PFSK-1 (cell line): Measurements from ENCODE around the gene MKNK2.

Experiments
- FOXP2 ChIP-seq: optimal IDR thresholded peaks from 2 replicates; pipeline ENCODE3; 2011; ENCODE audit warnings: borderline replicate concordance, control low read depth, inconsistent platforms; ENCODE audit not compliant: insufficient read depth; ENCODE audit errors: extremely low read length, extremely low read depth
- POLR2AphosphoS5 ChIP-seq: IDR thresholded peaks from 2 replicates; pipeline ENCODE4 v1.6.1; 2012; ENCODE audit warnings: low read depth, mild to moderate bottlenecking, control low read depth, low read length, moderate library complexity
- REST ChIP-seq, 2 experiments: IDR thresholded peaks; 2 replicates each; pipeline versions ENCODE4 v1.6.1 to v1.8.0; 2011 to 2012; ENCODE audit warnings: low read depth in 2 of 2, low read length in 2 of 2, control low read depth in 1 of 2, inconsistent platforms in 1 of 2, mild to moderate bottlenecking in 1 of 2, moderate library complexity in 1 of 2; ENCODE audit not compliant: insufficient read depth in 1 of 2
- SIN3A ChIP-seq: IDR thresholded peaks from 2 replicates; pipeline ENCODE4 v1.6.1; 2012; ENCODE audit warnings: mild to moderate bottlenecking, low read length, moderate library complexity, borderline replicate concordance; ENCODE audit not compliant: insufficient read depth
- TAF1 ChIP-seq: IDR thresholded peaks from 2 replicates; pipeline ENCODE4 v1.6.1; 2012; ENCODE audit warnings: low read length, control low read depth, borderline replicate concordance; ENCODE audit not compliant: insufficient read depth

The MKNK2 gene

GRCh38 chr19:2081873-2082810, 31.1 kb upstream of the MKNK2 start:
- TF ChIP-seq SIN3A: no peak

DNA sequence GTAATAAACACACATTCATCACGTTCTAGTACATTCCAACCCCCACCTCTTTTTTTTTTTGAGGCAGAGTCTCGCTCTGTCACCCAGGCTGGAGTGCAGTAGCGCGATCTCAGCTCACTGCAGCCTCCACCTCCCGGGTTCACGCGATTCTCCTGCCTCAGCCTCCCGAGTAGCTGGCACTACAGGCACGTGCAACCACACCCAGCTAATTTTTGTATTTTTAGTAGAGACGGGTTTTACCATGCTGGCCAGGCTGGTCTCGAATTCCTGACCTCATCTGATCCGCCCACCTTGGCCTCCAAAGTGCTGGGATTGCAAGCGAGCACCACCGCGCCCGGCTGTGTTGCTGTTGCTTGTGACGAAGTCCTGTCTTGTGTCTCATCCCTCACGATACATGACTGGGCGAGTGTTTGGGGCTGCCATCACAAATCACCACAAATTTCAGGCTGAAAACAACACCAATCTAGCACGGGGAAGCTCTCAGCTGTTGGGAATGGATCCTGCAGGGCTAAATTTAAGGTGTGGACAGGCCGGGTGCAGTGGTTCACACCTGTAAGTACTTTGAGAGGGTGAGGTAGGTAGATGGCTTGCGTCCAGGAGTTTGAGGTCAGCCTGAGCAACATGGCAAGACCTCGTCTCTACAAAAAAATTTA, 29.4 kb upstream of the MKNK2 start:
- TF ChIP-seq FOXP2 (no peak), REST (IDR thresholded peaks at IDR 0.05; ENCODE audit: insufficient read depth in 1 of 2, low read depth in 2 of 2, low read length in 2 of 2) (no peak), TAF1 (no peak)

DNA sequence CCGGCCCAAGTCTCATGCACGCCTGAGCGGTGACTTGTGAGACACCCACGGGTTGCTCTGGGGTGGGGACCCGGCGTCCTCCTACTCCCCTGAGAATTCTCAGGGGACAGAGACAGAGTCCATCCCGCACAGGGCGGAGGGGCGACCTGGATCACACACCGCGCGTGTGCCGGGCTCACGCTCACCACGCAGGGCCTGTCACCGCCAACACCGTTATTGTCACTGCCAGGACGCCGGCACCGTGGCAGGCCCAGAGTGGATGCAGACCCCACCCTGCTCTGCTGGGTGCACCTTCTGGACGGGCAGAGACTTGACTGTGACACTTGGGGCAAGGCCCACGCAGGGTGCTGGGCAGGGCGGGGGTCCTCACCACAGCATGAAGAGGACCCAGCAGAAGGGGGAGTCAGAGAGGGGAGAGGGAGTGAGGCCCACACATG, 28.8 kb upstream of the MKNK2 start:
- TF ChIP-seq POLR2AphosphoS5 (no peak), TAF1 (no peak), FOXP2 (no peak), REST (IDR thresholded peaks at IDR 0.05; ENCODE audit: insufficient read depth in 1 of 2, low read depth in 2 of 2, low read length in 2 of 2) (no peak), SIN3A (no peak)

GRCh38 chr19:2079076-2079864, 28.2 kb upstream of the MKNK2 start:
- TF ChIP-seq POLR2AphosphoS5: no peak
- TF ChIP-seq FOXP2: no peak
- TF ChIP-seq TAF1: no peak
- no peak for TF ChIP-seq REST (IDR thresholded peaks at IDR 0.05; ENCODE audit: insufficient read depth in 1 of 2, low read depth in 2 of 2, low read length in 2 of 2)
- no peak for TF ChIP-seq SIN3A

DNA sequence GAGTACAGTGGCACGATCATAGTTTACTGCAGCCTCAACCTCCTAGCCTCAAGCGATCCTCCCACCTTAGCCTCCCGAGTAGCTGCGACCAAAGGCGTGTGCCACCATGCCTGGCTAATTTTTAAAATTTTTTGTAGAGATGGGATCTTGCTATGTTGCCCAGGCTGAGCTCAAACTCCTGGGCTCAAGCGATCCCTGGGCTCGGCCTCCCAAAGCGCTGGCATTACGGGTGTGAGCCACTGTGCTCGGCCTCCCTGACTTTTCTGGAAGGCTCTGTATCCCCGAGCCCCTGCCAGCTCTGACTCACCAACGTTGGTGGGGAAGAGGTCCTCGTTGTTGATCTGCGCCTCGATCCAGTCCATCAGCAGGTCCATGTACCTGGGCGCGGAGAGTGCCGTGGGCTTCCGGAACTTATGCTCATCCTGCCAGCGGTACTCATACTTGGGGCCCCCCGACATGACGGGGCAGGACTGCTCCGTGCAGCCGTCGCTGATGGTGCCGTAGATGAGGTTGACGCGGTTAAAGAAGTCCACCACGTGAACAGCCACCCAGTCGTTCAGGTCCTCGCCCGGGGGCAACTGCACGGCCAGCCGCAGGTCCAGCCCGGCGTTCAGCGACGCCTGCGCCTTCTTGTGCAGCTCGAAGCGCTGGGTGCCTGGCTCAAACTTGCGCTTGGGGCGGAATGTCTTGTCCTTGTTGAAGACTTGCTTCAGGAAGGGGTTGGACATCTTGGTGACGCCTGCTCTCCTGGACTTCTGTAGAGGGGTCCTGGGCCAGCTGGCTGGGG, 27.0 kb upstream of the MKNK2 start:
- no peak for TF ChIP-seq TAF1
- TF ChIP-seq POLR2AphosphoS5: no peak
- TF ChIP-seq SIN3A: no peak
- no peak for TF ChIP-seq REST (IDR thresholded peaks at IDR 0.05; ENCODE audit: insufficient read depth in 1 of 2, low read depth in 2 of 2, low read length in 2 of 2)
- TF ChIP-seq FOXP2: no peak
